Measurements from ENCODE around the gene CSH2.

DNA sequence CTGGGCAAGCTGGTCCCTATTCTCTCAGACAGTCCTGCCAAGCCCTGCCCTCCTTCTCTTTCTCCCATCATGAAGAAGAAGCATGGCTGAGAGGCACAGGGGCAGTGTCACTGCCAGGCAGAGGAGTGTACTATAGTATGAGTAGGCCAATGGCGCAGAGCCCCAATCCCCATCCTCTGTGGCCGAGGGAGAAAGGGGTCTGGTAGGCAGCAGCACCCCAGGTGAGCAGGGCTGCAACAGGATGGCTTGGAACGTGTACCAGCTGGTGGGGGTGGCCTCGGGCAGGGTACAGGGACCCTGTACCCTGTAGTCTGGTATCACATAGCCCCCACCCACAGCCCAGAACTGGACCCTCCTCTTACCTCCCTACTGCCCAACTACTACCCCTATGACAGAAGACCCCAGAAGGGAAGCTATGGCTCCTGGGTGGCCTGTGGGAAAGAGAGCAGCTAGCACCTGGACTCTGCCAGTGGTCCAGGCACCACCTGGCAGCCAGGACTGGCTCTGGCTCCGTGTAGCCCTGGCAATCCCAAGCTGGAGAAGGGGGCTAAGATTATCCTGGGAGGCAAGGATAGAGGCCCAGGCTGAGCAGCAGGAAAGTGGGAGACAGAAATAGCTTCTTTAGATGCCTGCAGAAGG is 35.4 kb downstream of the CSH2 start:
- TF ChIP-seq, protein P1, sequence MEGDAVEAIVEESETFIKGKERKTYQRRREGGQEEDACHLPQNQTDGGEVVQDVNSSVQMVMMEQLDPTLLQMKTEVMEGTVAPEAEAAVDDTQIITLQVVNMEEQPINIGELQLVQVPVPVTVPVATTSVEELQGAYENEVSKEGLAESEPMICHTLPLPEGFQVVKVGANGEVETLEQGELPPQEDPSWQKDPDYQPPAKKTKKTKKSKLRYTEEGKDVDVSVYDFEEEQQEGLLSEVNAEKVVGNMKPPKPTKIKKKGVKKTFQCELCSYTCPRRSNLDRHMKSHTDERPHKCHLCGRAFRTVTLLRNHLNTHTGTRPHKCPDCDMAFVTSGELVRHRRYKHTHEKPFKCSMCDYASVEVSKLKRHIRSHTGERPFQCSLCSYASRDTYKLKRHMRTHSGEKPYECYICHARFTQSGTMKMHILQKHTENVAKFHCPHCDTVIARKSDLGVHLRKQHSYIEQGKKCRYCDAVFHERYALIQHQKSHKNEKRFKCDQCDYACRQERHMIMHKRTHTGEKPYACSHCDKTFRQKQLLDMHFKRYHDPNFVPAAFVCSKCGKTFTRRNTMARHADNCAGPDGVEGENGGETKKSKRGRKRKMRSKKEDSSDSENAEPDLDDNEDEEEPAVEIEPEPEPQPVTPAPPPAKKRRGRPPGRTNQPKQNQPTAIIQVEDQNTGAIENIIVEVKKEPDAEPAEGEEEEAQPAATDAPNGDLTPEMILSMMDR (IDR thresholded peaks at IDR 0.05; ENCODE audit: borderline replicate concordance, extremely low read depth, low read length, poor library complexity, severe bottlenecking), result no peak
- TF ChIP-seq EZH2 (IDR thresholded peaks at IDR 0.05; ENCODE audit: borderline replicate concordance, low read depth, low read length, severe bottlenecking), result no peak

All from DND-41 (cell line).